ENCODE measurements around the gene CPLX3.

CPLX3 gene

DNA sequence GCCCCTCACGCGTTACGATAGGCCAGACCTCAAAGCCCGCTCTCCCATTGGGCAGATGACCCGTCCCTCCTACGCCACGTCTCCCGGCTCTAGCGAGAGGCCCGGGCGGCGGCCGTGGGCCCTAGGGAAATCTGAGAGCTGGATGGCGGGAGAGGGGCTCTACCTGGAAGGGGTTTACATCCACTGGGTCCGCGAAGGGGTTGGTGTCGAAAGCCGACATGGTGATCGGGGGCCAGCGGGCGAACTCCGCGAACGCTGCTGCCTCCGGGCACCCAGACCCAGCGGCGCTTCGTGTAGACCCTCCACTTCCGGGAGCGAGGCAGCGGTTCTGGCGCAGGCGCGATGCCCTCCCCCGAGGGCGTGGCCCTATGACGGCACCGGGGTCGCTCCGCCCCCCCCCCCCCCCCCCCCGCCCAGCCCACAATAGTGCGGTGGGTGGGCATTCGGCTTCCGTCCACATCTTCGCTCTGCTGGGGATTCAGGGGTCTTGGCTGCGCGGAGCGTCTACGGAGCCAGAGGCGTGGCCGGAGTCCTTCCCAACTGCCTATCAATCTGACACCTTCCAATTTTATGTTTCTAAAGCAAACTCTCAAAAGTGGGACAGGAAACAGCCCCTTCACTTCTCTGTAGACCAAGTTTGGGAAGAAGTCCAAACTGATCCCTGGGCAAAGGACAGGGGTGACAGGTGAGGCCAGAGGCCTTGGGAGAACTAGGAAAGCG, 46.8 kb downstream of the CPLX3 start, which contains the start of gene SCAMP2:
TSS of gene SCAMP2 (minus strand) at position 330 of the 720 bp plus-strand sequence. CDS start at position 220, 110 bp downstream.
- peak; percentile 96 to 97 for DNase-seq (ENCODE audit: low read depth in 2 of 2)
- H3K4me3 ChIP-seq (replicated peaks in 1 of 2; ENCODE audit: low read depth in 2 of 2, low read length in 2 of 2) = peak within 1 kb of the TSS; percentile 76 to 86
- TF ChIP-seq CTCF (IDR thresholded peaks at IDR 0.05; ENCODE audit: low read depth, low read length) = no peak

GRCh38 chr15:74873756-74874424, 47.5 kb downstream of the CPLX3 start:
- H3K4me3 ChIP-seq (replicated peaks in 1 of 2; ENCODE audit: low read depth in 2 of 2, low read length in 2 of 2) = peak overlapping the region; percentile 76 to 86
- no peak for TF ChIP-seq CTCF (IDR thresholded peaks at IDR 0.05; ENCODE audit: low read depth, low read length)
- peak in 1 of 2 donors; percentile 19 for DNase-seq (ENCODE audit: low read depth in 2 of 2)

DNA sequence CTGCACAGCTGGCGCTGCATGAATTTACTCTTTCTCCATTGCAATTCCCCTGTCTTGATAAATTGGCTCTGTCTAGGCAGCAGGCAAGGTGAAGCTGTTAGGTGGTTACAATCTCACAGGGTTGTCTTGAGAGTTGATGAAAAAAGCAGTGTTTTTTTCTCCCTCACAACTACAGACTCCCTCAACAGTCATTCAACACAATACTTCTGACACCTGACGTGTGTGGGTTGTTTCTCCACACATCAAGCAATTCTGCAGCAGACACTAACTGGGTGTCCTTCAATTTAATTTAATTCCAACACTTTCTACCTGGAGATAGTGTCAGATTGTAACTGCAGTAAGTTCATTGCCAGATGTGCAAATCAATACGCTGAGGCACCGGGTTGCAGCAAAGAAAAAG, 51.8 kb downstream of the CPLX3 start:
- DNase-seq (ENCODE audit: low read depth in 2 of 2) = no peak
- no peak for TF ChIP-seq CTCF (IDR thresholded peaks at IDR 0.05; ENCODE audit: low read depth, low read length)
- H3K4me3 ChIP-seq (replicated peaks in 1 of 2; ENCODE audit: low read depth in 2 of 2, low read length in 2 of 2) = no peak overlapping the region
